Body of pancreas (tissue), 4 donors: Measurements from ENCODE around the gene FGF14. TPM values are rescaled to one million over a fixed set of nuclear protein-coding genes. Genes with fewer than 3 reads are reported as not detected.

Experiments
- ATAC-seq: fragments of 150-250 bp; one replicate; pipeline ENCODE4 v1.9.1; 2016
- DNase-seq, 4 donors: peaks; one replicate each; pipeline ENCODE4 v3.0.0-alpha.2; 2019
- H3K27ac ChIP-seq, 4 donors: fragments of 200-600 bp; sonication (generic); 1 replicate in 3 of 4; 2 replicates in 1 of 4; pipeline versions ENCODE4 v1.5.1 to v1.6.1; 2016 to 2019; ENCODE audit warnings: mild to moderate bottlenecking in 1 of 4, mixed read lengths in 1 of 4, moderate library complexity in 1 of 4
- H3K27me3 ChIP-seq, 2 donors: fragments of 200-600 bp; sonication (generic); one replicate each; pipeline ENCODE4 v1.6.0; 2016; ENCODE audit warnings: mild to moderate bottlenecking in 1 of 2
- H3K36me3 ChIP-seq, 2 donors: fragments of 200-600 bp; sonication (generic); replicated peaks in 1 of 2; 2 replicates each; pipeline ENCODE4 v1.5.1; 2016; ENCODE audit warnings: low read depth in 2 of 2; ENCODE audit not compliant: insufficient read depth in 1 of 2
- H3K4me1 ChIP-seq: fragments of 200-600 bp; sonication (generic); one replicate; pipeline ENCODE4 v1.6.0; 2016
- H3K4me3 ChIP-seq, 2 donors: fragments of 200-600 bp; sonication (generic); 1 replicate in 1 of 2; 2 replicates in 1 of 2; pipeline ENCODE4 v1.5.1; 2016 to 2019
- H3K9me3 ChIP-seq, 3 donors: fragments of 200-600 bp; sonication (generic); 1 replicate in 2 of 3; 2 replicates in 1 of 3; pipeline ENCODE4 v1.5.1; 2016
- POLR2A ChIP-seq, 3 donors: fragments of 450-650 bp; IDR thresholded peaks; one replicate each; pipeline ENCODE4 v1.6.1; 2016; ENCODE audit warnings: antibody characterized with exemption in 3 of 3, mild to moderate bottlenecking in 2 of 3
- WGBS, 2 donors: methylation state at CpG; one replicate each; pipeline ENCODE4 v1.1.5; 2017; 5-methylcytosine and 5-hydroxymethylcytosine counted together
- intact Hi-C: fragments of 100-400 bp; cut with DNase I; formaldehyde crosslinking; loops from one replicate; pipeline ENCODE4 v1.15.1; 2023
- total RNA-seq, 2 donors: library from RNA; depleted of rRNA; stranded (reverse); fragments of >200 nt; gene quantifications; one replicate each; pipeline ENCODE4 v1.1.0, GENCODE V29; 2016
- TF ChIP-seq, protein P1 (sequence below), 7 experiments: fragments of 450-650 bp in 4 of 7; fragments of 200-600 bp in 3 of 7; sonication (generic) in 3 of 7; IDR thresholded peaks; one replicate each; pipeline ENCODE4 v1.5.1; 2016 to 2019; ENCODE audit warnings: antibody characterized with exemption in 7 of 7

FGF14 gene
- total RNA-seq, 2 donors from 2014 or later = under 0.01 to 0.52 TPM

DNA sequence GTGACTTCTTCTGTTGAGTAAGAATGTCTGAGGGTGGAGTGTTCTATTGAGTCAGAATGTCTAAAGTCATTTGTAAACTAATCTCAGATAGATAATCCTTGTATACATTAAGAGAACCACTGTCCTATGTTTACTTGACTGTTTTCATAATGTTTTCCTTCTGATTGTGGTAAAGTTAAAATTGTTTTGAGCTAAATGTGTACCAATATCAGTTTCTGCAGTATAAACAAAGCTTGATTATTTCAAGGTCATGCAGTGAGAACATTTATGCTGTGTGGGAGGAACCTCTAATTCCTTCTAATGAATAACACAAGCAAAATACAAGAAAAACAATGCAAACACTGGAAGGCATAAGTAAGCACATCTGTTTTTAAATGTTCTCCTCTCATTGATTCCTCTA is 434.6 kb downstream of the FGF14 start:
- H3K27ac ChIP-seq = no peak overlapping the region
- no peaks in the 10 kb centered on the region for H3K4me1 ChIP-seq
- H3K36me3 ChIP-seq = no peaks in the 10 kb centered on the region
- no peaks in the 10 kb centered on the region for H3K9me3 ChIP-seq
- no peak for DNase-seq
- ATAC-seq = no peak
- H3K27me3 ChIP-seq = no peaks in the 10 kb centered on the region
- intact Hi-C loops = no loop called here
- H3K4me3 ChIP-seq = no peak overlapping the region
- no peak for TF ChIP-seq POLR2A (IDR thresholded peaks at IDR 0.05)
- TF ChIP-seq, protein P1, sequence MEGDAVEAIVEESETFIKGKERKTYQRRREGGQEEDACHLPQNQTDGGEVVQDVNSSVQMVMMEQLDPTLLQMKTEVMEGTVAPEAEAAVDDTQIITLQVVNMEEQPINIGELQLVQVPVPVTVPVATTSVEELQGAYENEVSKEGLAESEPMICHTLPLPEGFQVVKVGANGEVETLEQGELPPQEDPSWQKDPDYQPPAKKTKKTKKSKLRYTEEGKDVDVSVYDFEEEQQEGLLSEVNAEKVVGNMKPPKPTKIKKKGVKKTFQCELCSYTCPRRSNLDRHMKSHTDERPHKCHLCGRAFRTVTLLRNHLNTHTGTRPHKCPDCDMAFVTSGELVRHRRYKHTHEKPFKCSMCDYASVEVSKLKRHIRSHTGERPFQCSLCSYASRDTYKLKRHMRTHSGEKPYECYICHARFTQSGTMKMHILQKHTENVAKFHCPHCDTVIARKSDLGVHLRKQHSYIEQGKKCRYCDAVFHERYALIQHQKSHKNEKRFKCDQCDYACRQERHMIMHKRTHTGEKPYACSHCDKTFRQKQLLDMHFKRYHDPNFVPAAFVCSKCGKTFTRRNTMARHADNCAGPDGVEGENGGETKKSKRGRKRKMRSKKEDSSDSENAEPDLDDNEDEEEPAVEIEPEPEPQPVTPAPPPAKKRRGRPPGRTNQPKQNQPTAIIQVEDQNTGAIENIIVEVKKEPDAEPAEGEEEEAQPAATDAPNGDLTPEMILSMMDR (IDR thresholded peaks at IDR 0.05) = no peak

DNA sequence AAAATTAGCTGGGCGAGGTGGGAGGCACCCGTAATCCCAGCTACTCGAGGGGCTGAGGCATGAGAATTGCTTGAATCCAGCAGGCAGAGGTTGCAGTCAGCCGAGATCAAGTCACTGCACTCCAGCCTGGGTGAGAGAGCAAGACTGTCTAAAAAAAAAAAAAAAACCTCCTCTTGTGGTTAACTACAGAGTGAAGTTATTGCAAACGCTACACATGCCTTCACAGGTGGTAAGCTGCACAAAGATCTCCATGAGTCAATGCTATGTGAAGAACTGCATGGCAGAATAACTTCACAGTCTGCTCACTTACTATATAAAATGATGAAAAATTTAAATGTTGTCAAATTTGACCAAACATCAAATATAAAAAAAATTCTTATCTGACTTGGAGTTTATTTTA is 436.8 kb downstream of the FGF14 start:
- Histone ChIP-seq H3K4me3 (no peak overlapping the region), H3K9me3 (no peaks in the 10 kb centered on the region), H3K4me1 (no peaks in the 10 kb centered on the region), H3K36me3 (no peaks in the 10 kb centered on the region), H3K27ac (no peak overlapping the region), H3K27me3 (no peaks in the 10 kb centered on the region)
- ATAC-seq (no peak), DNase-seq (no peak)
- WGBS, 2 donors = 56 to 65% methylated on average over 5 of the region's 5 CpGs
- intact Hi-C loops = no loop called here
- TF ChIP-seq POLR2A (IDR thresholded peaks at IDR 0.05) = no peak
- TF ChIP-seq, protein P1 (IDR thresholded peaks at IDR 0.05) = no peak

DNA sequence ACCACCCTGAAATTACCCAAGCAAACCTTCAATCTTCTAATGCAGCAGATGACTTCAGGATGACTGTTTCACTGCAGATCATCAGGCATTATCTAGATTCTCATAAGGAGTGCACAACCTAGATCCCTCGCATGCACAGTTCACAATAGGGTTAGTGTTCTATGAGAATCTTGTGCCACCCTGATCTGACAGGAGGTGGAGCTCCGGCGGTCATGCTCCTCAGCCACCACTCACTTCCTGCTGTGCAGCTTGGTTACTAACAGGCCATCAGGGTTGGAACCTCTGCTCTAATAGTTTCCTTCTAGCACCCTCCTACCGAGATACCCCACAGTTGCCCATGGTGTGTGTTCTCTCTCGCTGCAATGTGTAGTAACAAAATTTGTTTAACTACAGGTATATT is 442.8 kb downstream of the FGF14 start:
- H3K9me3 ChIP-seq = no peaks in the 10 kb centered on the region
- DNase-seq (no peak), ATAC-seq (no peak)
- TF ChIP-seq POLR2A (IDR thresholded peaks at IDR 0.05) = no peak
- TF ChIP-seq, protein P1 (IDR thresholded peaks at IDR 0.05) = no peak
- intact Hi-C loops = no loop called here
- H3K36me3 ChIP-seq = no peaks in the 10 kb centered on the region
- no peaks in the 10 kb centered on the region for H3K27me3 ChIP-seq
- H3K27ac ChIP-seq = no peak overlapping the region
- H3K4me3 ChIP-seq = no peak overlapping the region
- H3K4me1 ChIP-seq = no peaks in the 10 kb centered on the region
- WGBS, 2 donors = 57 to 68% methylated on average over 5 of the region's 5 CpGs

DNA sequence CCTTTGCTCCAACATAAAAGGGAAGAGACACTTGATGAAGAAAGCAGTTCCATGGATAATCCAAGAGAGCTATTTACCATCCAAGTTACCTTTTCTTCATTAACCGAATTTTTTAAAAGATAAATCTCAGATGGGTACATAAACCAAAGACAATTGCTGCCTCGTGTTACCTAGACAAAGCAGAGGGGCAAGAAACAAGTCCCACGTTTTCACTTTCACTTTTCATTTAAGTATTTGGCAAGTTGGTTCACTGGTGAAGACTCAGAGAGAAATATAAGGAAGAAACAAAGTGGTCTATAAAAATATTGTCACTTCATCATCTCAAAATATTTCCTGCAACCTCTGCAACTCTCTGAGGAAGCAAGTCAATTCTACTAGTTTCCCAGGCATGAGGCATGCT is 446.1 kb downstream of the FGF14 start:
- H3K27ac ChIP-seq = no peak overlapping the region
- H3K36me3 ChIP-seq = no peaks in the 10 kb centered on the region
- H3K4me3 ChIP-seq = no peak overlapping the region
- no peaks in the 10 kb centered on the region for H3K4me1 ChIP-seq
- intact Hi-C loops = no loop called here
- DNase-seq (no peak), ATAC-seq (no peak)
- TF ChIP-seq, protein P1 (IDR thresholded peaks at IDR 0.05) = no peak
- no peak for TF ChIP-seq POLR2A (IDR thresholded peaks at IDR 0.05)
- H3K9me3 ChIP-seq = no peaks in the 10 kb centered on the region
- 24 to 26% methylated on average over 3 of the region's 3 CpGs for WGBS, 2 donors
- no peaks in the 10 kb centered on the region for H3K27me3 ChIP-seq

DNA sequence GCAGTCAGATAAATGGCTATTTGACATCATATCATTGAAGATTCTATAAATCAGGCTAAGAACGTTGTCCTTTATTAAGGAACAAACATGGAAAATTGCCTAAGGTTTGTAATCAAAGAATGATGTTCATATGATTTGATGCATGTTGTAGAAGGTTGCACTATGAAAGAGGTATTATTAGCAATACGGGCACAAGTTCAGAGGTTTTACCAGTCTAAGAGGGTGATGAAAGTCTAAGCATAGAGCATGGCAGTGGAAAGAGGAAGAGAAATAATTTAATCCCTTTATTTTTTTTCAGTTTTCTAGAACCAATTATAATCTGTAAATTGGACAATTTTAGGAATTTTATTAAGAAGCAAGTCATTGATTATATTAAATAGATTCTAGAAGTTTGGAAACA is 450.7 kb downstream of the FGF14 start:
- intact Hi-C loops = no loop called here
- no peaks in the 10 kb centered on the region for H3K9me3 ChIP-seq
- H3K4me3 ChIP-seq = no peak overlapping the region
- H3K27ac ChIP-seq = no peak overlapping the region
- H3K4me1 ChIP-seq = no peaks in the 10 kb centered on the region
- TF ChIP-seq POLR2A (IDR thresholded peaks at IDR 0.05) = no peak
- TF ChIP-seq, protein P1 (IDR thresholded peaks at IDR 0.05) = no peak
- ATAC-seq (no peak), DNase-seq (no peak)
- no peaks in the 10 kb centered on the region for H3K36me3 ChIP-seq
- no peaks in the 10 kb centered on the region for H3K27me3 ChIP-seq
- WGBS, 2 donors = 51 to 59% methylated on average over 2 of the region's 2 CpGs
